Loucy (cell line): ENCODE data around the gene RTP3.

Experiments used
- H2AFZ ChIP-seq: fragments of 200-600 bp; sonication (generic); 2 replicates; pipeline ENCODE4 v1.6.0; 2016; ENCODE audit warnings: antibody characterized with exemption, mild to moderate bottlenecking, low read length, moderate library complexity
- H3F3A ChIP-seq: fragments of 200-600 bp; 2 replicates; pipeline ENCODE4 v1.6.0; 2016; ENCODE audit warnings: antibody characterized with exemption, low read depth, mild to moderate bottlenecking
- H3K27me3 ChIP-seq: fragments of 200-600 bp; sonication (generic); 2 replicates; pipeline ENCODE4 v1.6.1; 2014; ENCODE audit warnings: low read length, mild to moderate bottlenecking; ENCODE audit not compliant: insufficient read depth, poor library complexity, severe bottlenecking
- H3K36me3 ChIP-seq: fragments of 200-600 bp; sonication (generic); 2 replicates; pipeline ENCODE4 v1.6.1; 2016; ENCODE audit warnings: low read length; ENCODE audit not compliant: insufficient read depth
- H3K4me1 ChIP-seq: fragments of 200-600 bp; sonication (generic); 2 replicates; pipeline ENCODE4 v1.5.1; 2014; ENCODE audit warnings: low read length, mild to moderate bottlenecking; ENCODE audit not compliant: insufficient read depth, poor library complexity, severe bottlenecking
- H3K4me2 ChIP-seq: fragments of 200-600 bp; sonication (generic); 2 replicates; pipeline ENCODE4 v1.6.0; 2014; ENCODE audit warnings: antibody characterized with exemption, low read length, low read depth, mild to moderate bottlenecking; ENCODE audit not compliant: poor library complexity, severe bottlenecking
- H3K4me3 ChIP-seq: fragments of 200-600 bp; sonication (generic); 2 replicates; pipeline ENCODE4 v1.5.1; 2014; ENCODE audit warnings: low read length, mild to moderate bottlenecking, mixed read lengths; ENCODE audit not compliant: poor library complexity, severe bottlenecking
- H3K79me2 ChIP-seq: fragments of 200-600 bp; sonication (generic); 2 replicates; pipeline ENCODE4 v1.6.1; 2014; ENCODE audit warnings: low read length; ENCODE audit not compliant: insufficient read depth
- H3K9ac ChIP-seq: fragments of 200-600 bp; sonication (generic); 2 replicates; pipeline ENCODE4 v1.6.0; 2014; ENCODE audit warnings: mild to moderate bottlenecking, low read depth, low read length, moderate library complexity; ENCODE audit not compliant: poor library complexity, severe bottlenecking
- H3K9me2 ChIP-seq: fragments of 200-600 bp; sonication (generic); replicated peaks from 2 replicates; pipeline ENCODE4 v1.6.1; 2016; ENCODE audit warnings: low read depth, low read length, mixed read lengths
- H3K9me3 ChIP-seq: fragments of 200-600 bp; sonication (generic); 2 replicates; pipeline ENCODE4 v1.6.1; 2014; ENCODE audit warnings: mild to moderate bottlenecking, antibody characterized with exemption, low read length, low read depth; ENCODE audit not compliant: insufficient read depth
- H4K20me1 ChIP-seq: fragments of 200-600 bp; sonication (generic); 2 replicates; pipeline ENCODE4 v1.6.0; 2014; ENCODE audit warnings: antibody characterized with exemption, low read length, mild to moderate bottlenecking; ENCODE audit not compliant: insufficient read depth, poor library complexity, severe bottlenecking
- CTCF ChIP-seq: fragments of 200-600 bp; sonication (generic); conservative IDR thresholded peaks from 2 replicates; pipeline ENCODE4 v1.5.1; 2014; ENCODE audit warnings: mild to moderate bottlenecking, antibody characterized with exemption, low read length
- EZH2phosphoT487 ChIP-seq: fragments of 200-600 bp; IDR thresholded peaks from 2 replicates; pipeline ENCODE4 v1.6.1; 2018; ENCODE audit warnings: antibody characterized with exemption, mild to moderate bottlenecking, moderate library complexity, borderline replicate concordance

RTP3 gene

GRCh38 chr3:46517016-46517783 is 19.4 kb downstream of the RTP3 start:
- Histone ChIP-seq H3K4me3 (no peak overlapping the region), H3K36me3 (no peaks in the 10 kb centered on the region), H4K20me1 (no peaks in the 10 kb centered on the region), H3F3A (no peaks in the 10 kb centered on the region), H3K9ac (no peak overlapping the region), H3K9me3 (no peaks in the 10 kb centered on the region), H3K79me2 (no peaks in the 10 kb centered on the region), H3K9me2 (no peaks in the 10 kb centered on the region), H3K4me2 (no peak overlapping the region), H2AFZ (no peak overlapping the region), H3K4me1 (peaks cover 5% of the 10 kb centered on the region), H3K27me3 (no peaks in the 10 kb centered on the region)
- TF ChIP-seq CTCF = no peak
- no peak for TF ChIP-seq EZH2phosphoT487

- no peaks in the 10 kb centered on the region for H3K79me2 ChIP-seq
- H3K36me3 ChIP-seq = no peaks in the 10 kb centered on the region
- no peaks in the 10 kb centered on the region for H3K9me2 ChIP-seq
- H3K4me1 ChIP-seq = peaks cover 5% of the 10 kb centered on the region
- no peak overlapping the region for H3K9ac ChIP-seq
- no peak overlapping the region for H3K4me3 ChIP-seq
- H2AFZ ChIP-seq = no peak overlapping the region
- H3K27me3 ChIP-seq = no peaks in the 10 kb centered on the region
- no peak overlapping the region for H3K4me2 ChIP-seq
- no peak for TF ChIP-seq CTCF
- TF ChIP-seq EZH2phosphoT487 = no peak
- no peaks in the 10 kb centered on the region for H3K9me3 ChIP-seq
- H3F3A ChIP-seq = no peaks in the 10 kb centered on the region
- H4K20me1 ChIP-seq = no peaks in the 10 kb centered on the region
Observed at GRCh38 chr3:46517784-46518181, 20.0 kb downstream of the RTP3 start.

GRCh38 chr3:46519952-46520351 is 22.2 kb downstream of the RTP3 start:
- H4K20me1 ChIP-seq = no peaks in the 10 kb centered on the region
- no peaks in the 10 kb centered on the region for H3K9me3 ChIP-seq
- no peaks in the 10 kb centered on the region for H3K27me3 ChIP-seq
- H3K9me2 ChIP-seq = no peaks in the 10 kb centered on the region
- H3K4me2 ChIP-seq = no peak overlapping the region
- H2AFZ ChIP-seq = no peak overlapping the region
- no peaks in the 10 kb centered on the region for H3K79me2 ChIP-seq
- no peak overlapping the region for H3K4me3 ChIP-seq
- TF ChIP-seq EZH2phosphoT487 (no peak), CTCF (no peak)
- no peaks in the 10 kb centered on the region for H3K36me3 ChIP-seq
- no peaks in the 10 kb centered on the region for H3F3A ChIP-seq
- no peak overlapping the region for H3K9ac ChIP-seq
- peaks cover 5% of the 10 kb centered on the region for H3K4me1 ChIP-seq
